ENCODE data around the gene ADAM12.
A peak's percentile ranks its signal among the peaks of the same experiment; 100 is the strongest.

The ADAM12 gene

DNA sequence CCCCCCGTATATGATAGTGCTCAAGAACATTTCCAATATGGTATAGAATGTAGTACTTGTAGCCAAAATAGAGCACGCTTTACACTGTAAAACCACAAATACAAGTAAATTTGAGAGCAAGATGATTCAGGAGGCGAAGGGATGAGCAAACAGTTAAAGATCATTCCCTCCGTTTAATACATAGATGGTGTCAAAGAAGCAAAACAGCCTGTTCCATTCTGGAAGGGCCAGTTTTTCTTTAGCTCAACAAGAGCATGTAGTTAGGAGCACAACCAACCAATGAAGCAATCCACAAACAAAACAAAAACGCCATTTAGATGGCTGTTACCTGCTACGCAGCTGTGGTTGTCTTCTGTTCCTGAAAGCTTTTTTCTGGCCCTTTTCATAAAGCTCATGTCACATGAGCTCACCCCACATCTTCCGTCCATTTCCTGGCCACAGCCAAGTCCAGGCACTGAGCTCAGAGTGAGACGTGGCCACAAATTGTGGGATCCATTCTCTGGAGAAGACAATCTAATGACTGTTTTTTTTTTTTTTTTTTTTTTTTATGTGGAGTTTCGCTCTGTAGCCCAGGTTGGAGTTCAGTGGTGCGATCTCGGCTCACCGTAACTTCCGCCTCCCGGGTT, 306.3 kb downstream of the ADAM12 start:
- Mint-ChIP-seq H3K36me3 (ENCODE audit: insufficient read depth) (no peaks in the 10 kb centered on the region), H3K9me3 (no peaks in the 10 kb centered on the region), H3K4me3 (no peak overlapping the region), H3K27me3 (no peaks in the 10 kb centered on the region), H3K4me1 (ENCODE audit: low read depth in 2 of 2) (no peaks in the 10 kb centered on the region), H3K27ac (peak overlapping the region in 1 of 2 donors; percentile 41)
- ATAC-seq (replicated peaks) = no peak
- no peak for DNase-seq

DNA sequence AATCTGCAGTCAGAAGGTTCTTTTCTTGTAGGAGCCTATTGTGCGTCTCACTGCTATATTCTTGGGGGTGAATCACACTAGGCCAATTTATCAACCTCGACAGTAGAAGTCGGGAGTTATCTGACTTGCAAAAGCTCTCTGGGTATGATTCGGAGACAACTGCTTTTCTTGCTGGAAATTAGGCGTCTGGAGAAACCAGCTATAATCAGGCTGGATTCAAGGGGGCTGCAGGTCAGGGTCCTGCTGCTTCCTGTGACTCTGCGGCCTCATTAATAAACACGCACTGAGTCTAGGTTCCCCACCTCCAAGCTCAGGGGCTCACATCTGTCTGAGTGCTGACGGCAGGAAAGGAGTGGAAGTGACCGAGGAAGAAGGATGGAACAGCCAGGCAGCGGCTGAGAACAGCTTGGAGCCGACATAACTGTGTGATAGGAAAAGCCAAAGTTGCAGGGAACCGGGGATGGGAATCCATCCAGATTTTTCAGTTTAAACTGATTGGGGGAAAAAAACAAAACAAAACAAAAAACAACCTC, 307.3 kb downstream of the ADAM12 start:
- H3K27me3 Mint-ChIP-seq = no peaks in the 10 kb centered on the region
- no peaks in the 10 kb centered on the region for H3K4me1 Mint-ChIP-seq (ENCODE audit: low read depth in 2 of 2)
- no peaks in the 10 kb centered on the region for H3K36me3 Mint-ChIP-seq (ENCODE audit: insufficient read depth)
- DNase-seq = no peak
- no peak overlapping the region for H3K4me3 Mint-ChIP-seq
- H3K9me3 Mint-ChIP-seq = no peaks in the 10 kb centered on the region
- ATAC-seq (replicated peaks) = no peak
- H3K27ac Mint-ChIP-seq = no peak overlapping the region

DNA sequence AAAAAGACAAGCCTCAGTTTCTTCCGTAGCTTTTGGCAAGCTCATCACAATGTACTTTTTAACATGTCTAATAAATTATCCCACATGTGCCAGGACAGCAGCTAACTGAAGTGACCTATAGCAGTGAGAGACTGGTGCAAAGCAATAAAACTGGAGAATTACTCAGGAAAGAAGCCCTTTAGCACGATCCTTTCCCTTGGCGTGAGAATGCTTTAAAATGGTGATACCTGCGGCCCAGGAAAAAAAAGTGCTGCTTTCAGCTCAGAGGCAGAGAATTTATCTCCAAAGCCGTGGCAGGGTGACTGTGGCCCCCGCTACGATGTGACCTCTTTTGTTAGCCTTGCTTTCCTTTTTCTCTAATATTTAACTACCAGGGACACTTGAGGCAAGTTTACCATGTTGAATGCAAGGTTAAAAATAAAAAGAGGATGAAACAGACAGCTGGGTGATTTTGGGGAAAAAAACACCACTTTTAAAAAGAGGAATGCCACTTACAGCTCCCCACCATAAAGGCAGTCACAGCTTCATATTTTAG, 307.9 kb downstream of the ADAM12 start:
- DNase-seq = no peak
- Mint-ChIP-seq H3K27me3 (no peaks in the 10 kb centered on the region), H3K27ac (no peak overlapping the region), H3K4me3 (no peak overlapping the region), H3K36me3 (ENCODE audit: insufficient read depth) (no peaks in the 10 kb centered on the region), H3K9me3 (no peaks in the 10 kb centered on the region), H3K4me1 (ENCODE audit: low read depth in 2 of 2) (no peaks in the 10 kb centered on the region)
- ATAC-seq (replicated peaks) = no peak

DNA sequence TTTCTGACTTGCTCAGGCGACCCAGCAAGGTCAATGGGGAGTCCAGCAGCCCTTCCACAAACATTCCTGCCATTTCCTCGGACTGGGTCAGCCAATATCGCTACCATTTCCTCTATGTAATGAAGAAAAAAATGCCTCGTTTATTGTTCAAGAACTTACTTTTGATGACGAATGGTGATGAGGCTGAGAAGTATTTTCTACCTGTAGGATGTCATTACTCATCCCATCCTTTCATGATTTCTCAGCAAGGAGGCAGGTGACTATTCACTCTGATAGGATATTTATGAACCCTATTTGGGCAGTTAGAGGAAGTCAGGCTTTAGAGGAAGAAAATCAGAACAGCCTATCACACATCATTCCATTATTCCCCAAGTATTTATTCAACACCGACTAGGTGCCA, 313.3 kb downstream of the ADAM12 start:
- Mint-ChIP-seq H3K36me3 (ENCODE audit: insufficient read depth) (no peaks in the 10 kb centered on the region), H3K27ac (no peak overlapping the region), H3K4me1 (ENCODE audit: low read depth in 2 of 2) (no peaks in the 10 kb centered on the region), H3K9me3 (no peaks in the 10 kb centered on the region), H3K27me3 (no peaks in the 10 kb centered on the region), H3K4me3 (no peak overlapping the region)
- ATAC-seq (replicated peaks) (no peak), DNase-seq (no peak)

DNA sequence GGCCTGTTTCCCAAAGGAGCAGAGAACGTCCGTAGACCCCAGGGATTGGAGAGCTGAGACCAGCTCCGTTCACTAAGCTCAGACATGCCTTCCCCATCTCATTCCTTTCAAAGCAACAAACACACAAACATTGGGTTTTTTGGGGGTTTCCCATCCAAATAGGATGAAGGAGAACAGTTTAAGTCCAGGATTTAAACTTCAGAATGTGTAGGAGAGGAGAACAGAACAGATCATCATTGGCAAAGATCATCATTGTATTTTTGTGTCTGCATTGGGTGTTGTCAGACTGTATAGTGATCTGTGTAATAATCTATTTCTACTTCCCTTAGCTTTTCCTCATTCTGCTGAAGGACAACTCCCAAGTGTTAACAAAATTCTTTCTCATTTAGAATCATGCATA, 314.0 kb downstream of the ADAM12 start:
- DNase-seq (no peak), ATAC-seq (replicated peaks) (no peak)
- Mint-ChIP-seq H3K9me3 (no peaks in the 10 kb centered on the region), H3K36me3 (ENCODE audit: insufficient read depth) (peaks cover 3% of the 10 kb centered on the region), H3K27ac (no peak overlapping the region), H3K4me3 (no peak overlapping the region), H3K4me1 (ENCODE audit: low read depth in 2 of 2) (peaks cover 0 to 1% of the 10 kb centered on the region in 2 donors), H3K27me3 (no peaks in the 10 kb centered on the region)

DNA sequence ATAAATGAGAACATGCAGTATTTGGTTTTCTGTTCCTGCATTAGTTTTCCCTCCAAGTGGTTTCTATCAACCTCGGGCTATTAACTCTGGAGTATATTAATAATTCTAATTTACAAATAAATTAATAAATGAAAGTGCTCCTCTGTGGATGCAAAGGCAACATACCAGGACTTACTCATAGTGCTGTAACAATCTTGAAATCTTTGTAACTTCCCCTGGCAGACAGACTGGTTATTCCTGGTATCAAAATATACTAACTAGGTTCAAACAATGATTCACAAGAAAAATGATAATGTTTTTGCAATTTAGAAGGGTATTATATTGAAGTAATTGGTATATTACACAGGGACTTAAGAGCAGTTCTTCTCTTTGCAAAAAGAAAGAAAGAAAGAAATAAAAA, 314.7 kb downstream of the ADAM12 start:
- ATAC-seq (replicated peaks) (no peak), DNase-seq (no peak)
- H3K9me3 Mint-ChIP-seq = no peaks in the 10 kb centered on the region
- peaks cover 8% of the 10 kb centered on the region for H3K36me3 Mint-ChIP-seq (ENCODE audit: insufficient read depth)
- H3K4me1 Mint-ChIP-seq (ENCODE audit: low read depth in 2 of 2) = peaks cover 0 to 1% of the 10 kb centered on the region in 2 donors
- no peak overlapping the region for H3K4me3 Mint-ChIP-seq
- H3K27ac Mint-ChIP-seq = no peak overlapping the region
- no peaks in the 10 kb centered on the region for H3K27me3 Mint-ChIP-seq

DNA sequence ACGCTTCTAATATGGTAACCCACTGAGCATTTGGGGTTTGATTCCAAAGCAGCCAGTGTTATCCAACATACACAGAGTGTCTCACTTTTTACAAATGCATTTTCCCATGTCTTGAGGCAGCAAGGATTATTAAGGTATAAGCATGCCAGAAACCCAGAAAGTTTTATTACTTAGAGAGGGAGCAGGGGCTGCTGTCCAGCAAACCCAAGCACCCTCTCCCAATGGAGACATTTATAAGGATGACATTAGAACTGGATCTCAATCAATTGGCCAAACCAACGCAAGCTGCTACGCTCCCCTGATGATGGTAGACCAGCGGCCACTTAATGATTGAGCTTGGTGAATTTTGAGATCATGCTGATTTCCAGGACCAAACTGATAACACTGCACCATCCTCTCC, 315.7 kb downstream of the ADAM12 start:
- Mint-ChIP-seq H3K9me3 (no peaks in the 10 kb centered on the region), H3K4me1 (ENCODE audit: low read depth in 2 of 2) (peaks cover 0 to 1% of the 10 kb centered on the region in 2 donors), H3K27ac (no peak overlapping the region), H3K27me3 (no peaks in the 10 kb centered on the region), H3K4me3 (no peak overlapping the region), H3K36me3 (ENCODE audit: insufficient read depth) (peaks cover 8% of the 10 kb centered on the region)
- DNase-seq = no peak
- no peak for ATAC-seq (replicated peaks)

DNA sequence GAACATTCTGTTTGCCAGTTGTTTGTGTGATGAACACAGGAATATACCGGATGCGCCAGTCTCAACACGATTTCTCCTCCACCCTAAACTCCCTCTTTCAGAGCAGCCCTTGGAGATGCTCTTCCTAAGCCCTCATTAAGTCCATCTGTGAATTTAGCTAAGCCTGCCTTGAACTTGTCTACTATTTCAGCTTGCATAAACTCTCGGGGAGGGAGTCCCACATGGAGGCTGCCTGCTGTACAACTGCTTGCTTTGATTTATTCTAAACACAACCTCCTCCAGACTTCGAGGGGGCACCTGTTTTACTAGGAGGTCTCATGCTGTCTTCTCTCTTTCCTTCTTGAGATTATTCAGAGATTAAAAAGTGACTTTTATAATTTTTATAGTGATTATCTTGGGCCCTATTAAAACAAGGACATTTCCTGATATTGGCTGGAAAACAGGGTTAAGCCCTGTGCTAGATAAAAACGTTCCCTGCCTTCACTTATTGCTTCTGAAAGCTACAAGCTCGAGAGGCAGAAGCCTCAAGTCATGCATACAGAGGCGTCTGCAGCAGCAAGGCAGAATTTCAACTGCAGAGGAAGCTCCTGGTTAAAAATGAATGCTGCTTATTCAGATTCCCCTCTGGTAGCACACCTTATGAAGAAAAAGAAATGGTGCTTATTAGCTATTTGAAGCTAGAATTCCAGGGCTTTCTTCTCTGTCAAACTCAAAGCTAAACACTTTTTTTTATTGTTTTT, 317.6 kb downstream of the ADAM12 start:
- ATAC-seq (replicated peaks) = no peak
- H3K27ac Mint-ChIP-seq = no peak overlapping the region

DNA sequence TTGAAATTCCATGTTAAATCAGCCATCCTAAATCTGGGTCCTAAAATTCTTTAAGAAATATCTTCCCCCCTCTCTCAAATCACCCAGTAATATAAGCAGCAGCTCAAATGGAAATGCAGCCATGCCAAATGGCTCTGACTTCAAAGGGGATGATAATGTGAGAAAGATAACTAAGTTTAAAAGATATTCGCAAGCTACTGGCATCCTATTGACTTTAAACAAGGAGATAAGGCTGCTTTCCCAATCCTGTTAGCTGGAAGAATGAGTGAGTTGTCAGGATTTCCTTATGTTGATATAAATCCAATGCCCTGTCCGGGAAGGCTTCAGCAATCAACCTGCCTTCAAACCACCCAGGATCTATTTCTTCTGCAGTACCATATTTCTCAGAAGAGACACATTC, 320.0 kb downstream of the ADAM12 start:
- Mint-ChIP-seq H3K27me3 (no peaks in the 10 kb centered on the region), H3K4me3 (no peak overlapping the region), H3K36me3 (ENCODE audit: insufficient read depth) (peaks cover 16% of the 10 kb centered on the region), H3K27ac (no peak overlapping the region), H3K9me3 (no peaks in the 10 kb centered on the region), H3K4me1 (ENCODE audit: low read depth in 2 of 2) (peaks cover 0 to 1% of the 10 kb centered on the region in 2 donors)
- DNase-seq (no peak), ATAC-seq (replicated peaks) (no peak)

More for the DNA sequence above, 317.6 kb downstream of the ADAM12 start:
- Mint-ChIP-seq H3K36me3 (ENCODE audit: insufficient read depth) (peaks cover 8% of the 10 kb centered on the region), H3K4me3 (no peak overlapping the region), H3K4me1 (ENCODE audit: low read depth in 2 of 2) (peaks cover 0 to 1% of the 10 kb centered on the region in 2 donors), H3K9me3 (no peaks in the 10 kb centered on the region), H3K27me3 (no peaks in the 10 kb centered on the region)
- DNase-seq = no peak

DNA sequence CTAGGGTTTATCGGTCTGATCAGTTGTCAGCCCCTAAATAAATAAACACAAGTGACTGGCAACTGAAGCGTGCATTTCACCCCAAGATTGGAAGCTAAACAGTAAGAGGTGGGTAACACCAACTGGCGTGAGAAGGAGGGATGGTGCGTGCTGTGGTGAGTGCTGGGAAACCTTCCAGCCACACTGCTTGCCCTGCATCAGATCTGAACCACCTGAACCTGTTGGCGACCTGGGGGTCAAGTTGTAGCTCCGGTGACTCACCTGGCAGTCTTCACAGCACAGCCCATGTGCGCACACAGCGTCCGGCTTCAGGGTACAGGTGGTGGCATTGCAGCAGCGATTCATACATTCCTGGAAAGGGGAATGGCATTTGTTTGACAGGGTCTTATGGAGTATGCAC, 321.8 kb downstream of the ADAM12 start:
- Mint-ChIP-seq H3K27me3 (no peaks in the 10 kb centered on the region), H3K27ac (no peak overlapping the region), H3K36me3 (ENCODE audit: insufficient read depth) (peaks cover 16% of the 10 kb centered on the region), H3K9me3 (no peaks in the 10 kb centered on the region), H3K4me1 (ENCODE audit: low read depth in 2 of 2) (peaks cover 0 to 1% of the 10 kb centered on the region in 2 donors), H3K4me3 (no peak overlapping the region)
- no peak for DNase-seq
- ATAC-seq (replicated peaks) = no peak

DNA sequence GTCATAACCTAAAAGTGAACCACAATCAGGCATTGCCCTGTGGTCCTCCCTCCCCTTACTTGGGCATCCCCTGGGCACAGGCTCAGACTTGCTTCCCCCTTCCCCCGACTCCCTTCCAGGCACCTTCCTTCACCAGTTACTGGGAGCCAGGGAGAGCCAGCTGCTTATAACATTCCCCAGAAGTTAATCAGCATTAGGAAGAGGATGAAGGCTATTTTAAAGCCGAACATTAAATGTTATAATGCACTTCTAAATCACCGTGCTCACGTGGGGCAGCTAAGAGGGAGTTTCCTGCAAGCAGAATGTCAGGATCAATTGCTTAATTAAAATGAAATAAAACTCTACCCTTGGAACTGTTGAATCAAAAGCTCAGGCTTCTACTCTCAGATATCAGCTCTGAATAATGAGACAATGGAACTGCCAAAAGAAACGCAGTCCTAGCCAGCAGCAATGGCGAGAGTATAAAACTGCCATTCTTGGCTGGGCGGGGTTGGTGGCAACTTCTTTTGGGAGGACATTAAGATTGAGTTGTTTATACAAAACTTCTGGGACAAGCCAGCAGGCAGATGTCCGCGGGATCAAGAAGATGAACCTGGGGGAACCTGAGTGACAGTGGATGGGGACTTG, 322.4 kb downstream of the ADAM12 start:
- H3K27ac Mint-ChIP-seq = no peak overlapping the region
- peaks cover 0 to 1% of the 10 kb centered on the region in 2 donors for H3K4me1 Mint-ChIP-seq (ENCODE audit: low read depth in 2 of 2)
- ATAC-seq (replicated peaks) = no peak
- no peaks in the 10 kb centered on the region for H3K9me3 Mint-ChIP-seq
- DNase-seq = no peak
- no peaks in the 10 kb centered on the region for H3K27me3 Mint-ChIP-seq
- H3K4me3 Mint-ChIP-seq = no peak overlapping the region
- H3K36me3 Mint-ChIP-seq (ENCODE audit: insufficient read depth) = peaks cover 16% of the 10 kb centered on the region

DNA sequence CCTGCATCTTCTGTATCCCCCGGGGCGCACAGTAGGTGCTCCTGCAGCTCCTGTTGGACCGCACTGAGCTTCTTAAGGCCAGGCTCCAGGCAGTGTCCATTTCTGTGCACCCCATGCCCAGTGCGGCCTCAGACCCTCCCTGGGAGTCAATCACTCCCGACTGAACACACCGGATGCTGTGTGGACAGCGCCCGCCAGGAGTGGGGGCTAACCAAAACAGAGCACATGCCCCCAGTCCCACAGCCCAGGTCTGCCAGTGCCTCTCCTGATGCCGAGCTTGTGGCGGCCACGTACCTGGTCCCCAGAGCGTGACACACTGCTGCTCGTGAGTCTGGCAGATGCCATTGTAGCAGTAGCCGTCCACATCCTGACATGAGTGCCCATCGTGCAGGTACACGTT, 323.8 kb downstream of the ADAM12 start:
- no peak for DNase-seq
- no peak for ATAC-seq (replicated peaks)
- peaks cover 0 to under 1% of the 10 kb centered on the region in 2 donors for H3K4me1 Mint-ChIP-seq (ENCODE audit: low read depth in 2 of 2)
- peaks cover 13% of the 10 kb centered on the region for H3K36me3 Mint-ChIP-seq (ENCODE audit: insufficient read depth)
- H3K9me3 Mint-ChIP-seq = no peaks in the 10 kb centered on the region
- H3K27ac Mint-ChIP-seq = no peak overlapping the region
- no peaks in the 10 kb centered on the region for H3K27me3 Mint-ChIP-seq
- no peak overlapping the region for H3K4me3 Mint-ChIP-seq

DNA sequence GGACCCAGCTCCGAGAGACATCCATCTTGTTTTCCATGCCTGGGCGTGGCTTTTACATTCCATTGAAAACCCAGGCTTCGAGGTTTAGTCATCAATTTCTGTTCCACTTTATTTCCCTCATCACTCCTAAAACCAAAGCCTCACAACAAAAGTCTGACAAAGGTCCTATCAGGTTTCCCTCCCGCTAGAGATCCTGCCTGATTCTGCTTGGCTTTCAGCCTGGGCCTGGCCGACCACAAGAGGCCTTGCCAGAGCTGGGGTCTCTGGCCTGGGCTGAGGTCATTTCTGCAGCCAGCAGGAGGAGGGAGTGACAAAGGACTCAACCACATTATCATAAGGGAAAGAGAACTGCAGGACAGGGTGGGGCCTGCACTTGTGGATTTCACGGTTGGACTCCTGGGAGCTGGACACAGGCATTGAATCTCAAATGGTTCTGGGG, 324.9 kb downstream of the ADAM12 start:
- Mint-ChIP-seq H3K27ac (no peak overlapping the region), H3K36me3 (ENCODE audit: insufficient read depth) (peaks cover 8% of the 10 kb centered on the region), H3K4me3 (no peak overlapping the region), H3K9me3 (no peaks in the 10 kb centered on the region), H3K27me3 (no peaks in the 10 kb centered on the region), H3K4me1 (ENCODE audit: low read depth in 2 of 2) (no peaks in the 10 kb centered on the region)
- DNase-seq (no peak), ATAC-seq (replicated peaks) (no peak)

Measured in effector memory CD8-positive, alpha-beta T cell (primary cell).